Embryonic facial prominence (tissue), 1 donor: ENCODE data around the gene MT1M.
"Not testable (repeated sequence)": the region's sequence is repeated elsewhere in the genome, so short reads cannot be mapped to it uniquely, and the experiment has no call there.

Source experiments
- DNase-seq: peaks from one replicate; pipeline ENCODE4 v3.0.0-alpha.2; 2016; ENCODE audit errors: extremely low spot score

Gene MT1M

GRCh38 chr16:56608876-56609462 lies 23.5 kb upstream of the MT1M start:
- DNase-seq: no peak

DNA sequence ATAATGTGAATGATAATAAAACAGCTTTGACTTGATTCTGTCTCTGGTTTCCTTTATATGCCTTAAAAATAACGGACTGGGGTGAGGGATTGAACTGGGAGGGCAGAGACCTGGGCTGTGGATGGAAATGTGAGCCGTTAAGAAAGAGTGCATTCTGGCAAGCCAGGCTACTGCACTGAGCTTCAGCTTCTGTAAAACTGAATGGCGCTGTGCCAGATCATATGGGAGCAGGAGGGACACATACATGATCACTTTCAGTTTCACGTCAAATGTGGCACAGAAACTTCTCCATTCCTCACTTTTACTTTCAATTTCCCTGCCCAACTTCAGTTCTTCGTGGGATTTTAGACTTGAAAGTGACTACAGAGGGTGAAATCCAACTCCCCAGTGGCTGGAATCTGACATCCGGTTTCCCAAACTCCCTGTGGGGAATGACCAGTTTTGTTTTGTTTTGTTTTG lies 23.0 kb upstream of the MT1M start:
- DNase-seq: no peak

DNA sequence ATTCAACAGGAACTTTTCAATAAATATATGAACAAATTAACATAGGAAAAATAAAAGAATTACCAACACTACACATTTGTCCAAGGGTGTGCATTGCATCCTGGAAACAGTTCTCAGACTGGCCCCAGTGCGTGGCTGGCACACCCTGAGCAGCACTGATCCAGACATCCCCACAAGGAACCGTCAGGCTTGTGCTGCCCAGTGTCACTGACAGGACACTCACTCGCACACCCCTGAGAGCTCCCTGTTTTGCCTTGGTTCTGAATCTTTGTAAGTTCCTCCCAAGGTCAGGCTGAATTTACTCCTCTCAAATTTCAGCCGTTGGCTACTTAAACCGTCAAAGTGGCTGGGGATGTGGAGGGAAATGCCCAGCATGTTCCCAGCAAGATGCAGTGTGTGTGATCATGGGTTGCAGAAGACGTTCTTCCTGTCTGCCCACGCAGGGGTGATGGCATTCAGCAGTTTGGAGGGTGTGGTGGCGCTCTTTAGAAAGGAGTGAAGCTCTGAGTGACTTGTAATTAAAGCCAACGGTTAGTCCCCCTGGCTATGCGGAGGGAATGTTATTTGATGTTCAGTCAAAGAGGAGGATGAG lies 22.3 kb upstream of the MT1M start:
- DNase-seq: no peak

DNA sequence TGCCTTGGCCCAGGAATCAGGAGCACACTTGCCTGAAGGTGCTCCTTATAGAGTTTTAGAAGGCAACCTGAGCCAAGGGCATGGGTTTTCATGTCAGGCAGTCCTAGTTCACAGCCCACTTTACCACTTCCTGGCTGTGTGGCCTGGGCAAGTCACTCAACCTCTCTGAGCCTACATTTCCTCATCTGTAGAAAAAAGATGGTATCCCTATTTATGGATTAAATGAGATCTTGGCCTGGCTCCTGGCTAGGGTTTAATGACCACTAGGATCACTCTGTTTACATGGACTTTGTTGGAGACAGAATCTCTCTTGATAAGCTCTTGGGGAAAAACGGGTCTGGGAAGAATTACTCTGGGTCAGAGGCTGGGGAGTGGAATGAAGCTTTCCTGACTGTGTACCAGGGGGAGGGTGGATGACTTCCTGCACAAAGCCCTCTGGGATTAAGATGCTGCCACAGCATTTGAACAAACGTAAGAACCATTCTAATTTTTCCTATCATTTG lies 21.8 kb upstream of the MT1M start:
- no peak for DNase-seq

DNA sequence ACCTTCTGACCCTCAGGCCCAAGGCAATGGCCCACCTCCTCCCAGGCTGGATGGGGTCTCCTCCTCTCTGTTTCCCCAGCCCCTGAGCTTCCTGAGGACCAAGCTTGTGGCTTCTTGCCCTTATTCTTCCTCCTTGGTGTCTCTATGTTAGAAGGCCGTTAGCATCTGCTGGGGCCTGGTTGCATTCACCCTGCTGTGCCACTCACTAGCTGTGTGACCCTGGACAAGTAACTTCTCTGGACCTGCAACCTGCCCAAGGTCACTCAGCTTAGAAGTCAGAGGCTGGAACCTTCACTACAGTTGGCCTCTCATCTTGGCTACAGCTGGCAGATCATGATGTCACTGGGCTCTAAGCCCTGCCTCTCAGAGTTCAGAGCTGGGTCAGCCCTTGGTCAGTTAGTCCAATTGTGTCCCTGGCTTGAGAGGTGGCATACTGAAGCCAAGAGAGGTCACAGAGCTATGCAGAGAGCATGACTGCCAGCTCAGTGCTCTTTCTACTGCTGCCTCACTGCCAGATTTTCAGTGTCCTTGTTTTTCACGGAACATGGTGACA lies 21.1 kb upstream of the MT1M start:
- DNase-seq: no peak

- no peak for DNase-seq
Observed at GRCh38 chr16:56613706-56614105, 18.8 kb upstream of the MT1M start.

DNA sequence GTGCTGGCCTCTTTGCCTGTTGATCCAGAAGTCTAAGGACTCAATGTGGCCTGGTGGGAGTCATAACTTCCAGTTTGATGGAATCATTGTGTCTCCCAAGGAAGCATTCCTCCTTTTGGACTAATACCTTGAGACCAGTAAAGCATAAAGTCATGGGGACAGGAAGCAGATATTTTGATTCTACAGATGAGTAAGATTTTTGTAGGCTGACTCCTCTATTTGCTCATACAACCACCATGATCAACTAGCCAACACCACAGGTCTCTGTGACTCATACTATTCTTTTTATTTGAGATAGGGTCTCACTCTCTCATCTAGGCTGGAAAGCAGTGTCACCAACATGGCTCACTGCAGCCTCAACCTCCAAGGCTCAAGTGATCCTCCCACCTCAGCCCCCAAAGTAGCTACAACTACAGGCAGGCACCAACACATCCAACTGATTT lies 17.9 kb upstream of the MT1M start:
- no peak for DNase-seq

DNA sequence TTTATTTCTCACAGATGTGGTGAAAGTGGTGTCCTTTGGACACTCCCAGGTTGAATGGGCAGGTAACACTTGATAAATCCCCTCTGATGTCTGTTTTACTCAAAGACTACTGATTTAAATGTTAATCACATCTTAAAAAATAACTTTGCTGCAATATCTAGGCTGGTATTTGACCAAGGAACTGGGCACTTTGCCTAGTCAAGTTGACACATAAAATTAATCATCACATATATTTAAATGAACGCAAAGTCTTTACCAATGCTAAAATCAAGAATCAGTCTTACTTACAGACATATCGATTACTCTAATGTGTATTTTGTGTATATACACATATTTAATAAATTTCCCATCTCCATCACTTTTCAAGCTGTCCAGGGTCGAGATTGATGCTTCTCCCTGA lies 17.1 kb upstream of the MT1M start:
- DNase-seq: no peak

- DNase-seq: no peak
Observed at GRCh38 chr16:56616608-56617211, 15.7 kb upstream of the MT1M start.

- no peak for DNase-seq
Observed at GRCh38 chr16:56617212-56618085, 15.0 kb upstream of the MT1M start.

- DNase-seq: no peak
Observed at GRCh38 chr16:56618138-56618537, 14.3 kb upstream of the MT1M start.

- no peak for DNase-seq
Observed at GRCh38 chr16:56620339-56620897, 12.0 kb upstream of the MT1M start.

- not testable (repeated sequence) for DNase-seq
Observed at GRCh38 chr16:56621665-56622445, 10.6 kb upstream of the MT1M start.

DNA sequence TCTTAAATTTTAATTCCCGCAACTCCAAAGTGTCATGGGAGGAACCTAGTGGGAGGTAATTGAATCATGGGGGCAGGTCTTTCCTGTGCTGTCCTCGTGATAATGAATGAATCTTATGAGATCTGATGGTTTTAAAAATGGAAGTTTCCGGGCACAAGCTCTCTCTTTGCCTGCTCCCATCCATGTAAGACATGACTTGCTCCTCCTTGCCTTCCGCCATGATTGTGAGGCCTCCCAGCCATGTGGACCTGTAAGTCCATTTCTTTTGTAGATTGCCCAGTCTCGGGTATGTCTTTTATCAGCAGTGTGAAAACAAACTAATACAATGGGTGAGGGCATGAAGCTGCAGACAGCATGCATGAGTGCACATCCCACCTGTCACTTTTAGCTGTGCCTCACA lies 9.3 kb upstream of the MT1M start:
- DNase-seq: not testable (repeated sequence)

DNA sequence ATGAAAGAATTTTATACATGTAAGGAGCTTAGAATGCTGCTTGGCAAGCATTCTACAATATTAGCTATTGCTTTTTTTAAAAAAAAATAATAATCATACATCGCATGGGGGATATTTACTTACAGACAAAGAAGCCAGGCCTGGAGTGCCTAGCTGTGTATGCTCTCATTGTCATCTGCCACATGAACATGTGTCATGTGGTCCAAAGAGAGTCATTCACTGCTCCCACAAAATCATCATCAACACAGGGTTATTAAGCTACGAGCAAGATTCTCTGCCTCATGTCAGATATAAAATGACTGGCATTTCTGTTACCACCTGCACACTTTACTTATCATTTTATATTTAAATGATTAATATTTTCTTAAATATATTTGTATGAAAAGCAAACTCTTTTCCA lies 8.8 kb upstream of the MT1M start:
- no peak for DNase-seq

- DNase-seq: no peak
Observed at GRCh38 chr16:56625140-56625942, 7.1 kb upstream of the MT1M start, which contains the start of gene MT1E. MT1E (plus strand) TSS chr16:56625781; CDS start chr16:56625852, 71 bp downstream.

GRCh38 chr16:56625943-56626654 lies 6.4 kb upstream of the MT1M start:
- DNase-seq: no peak

DNA sequence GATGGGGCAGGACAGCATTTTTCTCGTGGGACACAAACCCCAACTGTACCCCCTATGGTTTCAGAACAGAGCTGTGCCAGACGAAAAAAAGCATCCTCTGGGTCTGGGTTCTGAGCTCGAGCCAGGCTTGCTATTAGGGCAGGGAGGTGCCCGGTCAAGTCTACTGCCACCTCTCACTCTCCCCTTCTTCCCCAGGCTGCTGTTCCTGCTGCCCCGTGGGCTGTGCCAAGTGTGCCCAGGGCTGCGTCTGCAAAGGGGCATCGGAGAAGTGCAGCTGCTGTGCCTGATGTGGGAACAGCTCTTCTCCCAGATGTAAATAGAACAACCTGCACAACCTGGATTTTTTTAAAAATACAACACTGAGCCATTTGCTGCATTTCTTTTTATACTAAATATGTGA lies 5.8 kb upstream of the MT1M start:
- DNase-seq: no peak
